SK-N-SH (cell line): ENCODE measurements around the gene DPF3.

Experiments
- EP300 ChIP-seq, 2 experiments: IDR thresholded peaks; 2 replicates each; pipeline versions ENCODE4 v1.4.0 to v1.6.1; 2012; ENCODE audit warnings: borderline replicate concordance in 1 of 2, low read depth in 1 of 2, low read length in 1 of 2
- GABPA ChIP-seq: IDR thresholded peaks from 2 replicates; pipeline ENCODE4 v1.4.0; 2012; ENCODE audit warnings: low read depth, mild to moderate bottlenecking
- MAX ChIP-seq: IDR thresholded peaks from 2 replicates; pipeline ENCODE4 v1.4.0; 2012; ENCODE audit warnings: low read depth
- POLR2AphosphoS5 ChIP-seq: IDR thresholded peaks from 2 replicates; pipeline ENCODE4 v1.6.1; 2012; ENCODE audit warnings: low read depth, low read length
- RAD21 ChIP-seq: IDR thresholded peaks from 2 replicates; pipeline ENCODE4 v1.6.1; 2012; ENCODE audit warnings: mild to moderate bottlenecking, low read length
- REST ChIP-seq: IDR thresholded peaks from 2 replicates; pipeline ENCODE4 v1.6.1; 2012; ENCODE audit warnings: mild to moderate bottlenecking, low read depth, low read length, moderate library complexity
- RFX5 ChIP-seq: IDR thresholded peaks from 2 replicates; pipeline ENCODE4 v1.6.1; 2012; ENCODE audit warnings: mild to moderate bottlenecking, improper control_type of control experiment, low read length
- RXRA ChIP-seq: IDR thresholded peaks from 2 replicates; pipeline ENCODE4 v1.4.0; 2012; ENCODE audit warnings: low read depth, mild to moderate bottlenecking, borderline replicate concordance
- SIN3A ChIP-seq: IDR thresholded peaks from 2 replicates; pipeline ENCODE4 v1.6.1; 2012; ENCODE audit warnings: low read depth, mild to moderate bottlenecking, low read length, moderate library complexity, borderline replicate concordance
- TAF1 ChIP-seq: IDR thresholded peaks from 2 replicates; pipeline ENCODE4 v1.6.1; 2012; ENCODE audit warnings: low read depth, mild to moderate bottlenecking, low read length, moderate library complexity, borderline replicate concordance
- USF2 ChIP-seq: fragments of 150-350 bp; IDR thresholded peaks from 2 replicates; pipeline ENCODE4 v1.6.1; 2017; ENCODE audit warnings: antibody characterized with exemption, low read length, low read depth, borderline replicate concordance
- YY1 ChIP-seq: IDR thresholded peaks from 2 replicates; pipeline ENCODE4 v1.4.0; 2012; ENCODE audit warnings: low read depth, mild to moderate bottlenecking
- ZBTB33 ChIP-seq: IDR thresholded peaks from 2 replicates; pipeline ENCODE4 v1.4.0; 2012; ENCODE audit warnings: low read depth, borderline replicate concordance
- TF ChIP-seq, protein P1 (sequence below): fragments of 200-600 bp; sonication (generic); IDR thresholded peaks from 2 replicates; pipeline ENCODE4 v1.6.1; 2017; ENCODE audit warnings: antibody characterized with exemption, mild to moderate bottlenecking, moderate library complexity

DNA sequence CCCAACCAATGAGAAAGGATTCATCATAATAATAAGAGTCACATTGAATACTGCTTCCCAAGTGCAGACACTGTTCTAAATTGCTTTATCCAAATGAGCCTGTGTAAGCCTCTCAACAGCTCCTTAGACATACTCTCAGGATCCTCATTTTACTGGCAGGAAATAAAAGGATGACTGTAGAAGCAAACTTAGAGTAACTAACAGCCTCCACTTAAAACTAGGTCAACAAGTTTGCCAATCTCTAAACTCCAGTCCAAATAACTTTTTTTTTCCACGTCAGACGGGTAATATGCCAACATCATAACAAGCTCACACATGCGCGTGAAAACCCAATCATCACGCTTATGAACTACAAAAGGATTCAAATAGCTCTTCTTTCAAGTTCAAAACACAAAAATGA lies 15.3 kb upstream of the DPF3 start:
- TF ChIP-seq, protein P1, sequence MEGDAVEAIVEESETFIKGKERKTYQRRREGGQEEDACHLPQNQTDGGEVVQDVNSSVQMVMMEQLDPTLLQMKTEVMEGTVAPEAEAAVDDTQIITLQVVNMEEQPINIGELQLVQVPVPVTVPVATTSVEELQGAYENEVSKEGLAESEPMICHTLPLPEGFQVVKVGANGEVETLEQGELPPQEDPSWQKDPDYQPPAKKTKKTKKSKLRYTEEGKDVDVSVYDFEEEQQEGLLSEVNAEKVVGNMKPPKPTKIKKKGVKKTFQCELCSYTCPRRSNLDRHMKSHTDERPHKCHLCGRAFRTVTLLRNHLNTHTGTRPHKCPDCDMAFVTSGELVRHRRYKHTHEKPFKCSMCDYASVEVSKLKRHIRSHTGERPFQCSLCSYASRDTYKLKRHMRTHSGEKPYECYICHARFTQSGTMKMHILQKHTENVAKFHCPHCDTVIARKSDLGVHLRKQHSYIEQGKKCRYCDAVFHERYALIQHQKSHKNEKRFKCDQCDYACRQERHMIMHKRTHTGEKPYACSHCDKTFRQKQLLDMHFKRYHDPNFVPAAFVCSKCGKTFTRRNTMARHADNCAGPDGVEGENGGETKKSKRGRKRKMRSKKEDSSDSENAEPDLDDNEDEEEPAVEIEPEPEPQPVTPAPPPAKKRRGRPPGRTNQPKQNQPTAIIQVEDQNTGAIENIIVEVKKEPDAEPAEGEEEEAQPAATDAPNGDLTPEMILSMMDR = no peak
- TF ChIP-seq RAD21 (no peak), TAF1 (no peak), POLR2AphosphoS5 (no peak), GABPA (no peak), SIN3A (no peak), ZBTB33 (no peak), EP300 (IDR thresholded peaks at IDR 0.05; ENCODE audit: borderline replicate concordance in 1 of 2, low read depth in 1 of 2, low read length in 1 of 2) (no peak), RFX5 (no peak), REST (no peak), USF2 (no peak), YY1 (no peak), MAX (no peak), RXRA (no peak)
